Measurements from ENCODE around the gene ACSBG1.

Gene ACSBG1

DNA sequence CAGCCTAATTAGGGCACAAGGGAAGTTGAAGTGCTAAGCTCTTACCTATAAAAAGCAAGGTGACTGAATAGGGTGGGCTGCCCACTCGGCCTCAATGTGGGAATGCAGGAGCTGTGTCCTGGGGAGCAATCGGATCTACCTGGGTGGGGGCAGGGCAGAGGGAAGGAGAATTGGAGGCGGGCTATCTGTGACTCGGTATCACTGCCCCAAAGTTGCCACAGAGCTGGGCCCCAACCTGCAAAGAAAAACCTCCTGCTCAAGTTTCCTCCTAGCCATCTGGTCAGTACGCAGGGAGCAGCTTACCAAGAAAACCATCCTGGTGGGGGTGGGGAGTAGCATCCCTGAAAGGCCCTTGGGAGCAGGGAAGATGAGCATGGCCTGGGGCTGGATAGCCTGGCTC is 113.8 kb downstream of the ACSBG1 start:
- H2AFZ ChIP-seq (ENCODE audit: low read depth, low read length, severe bottlenecking), result no peak overlapping the region
- H3K4me3 ChIP-seq (ENCODE audit: insufficient read depth, low read length, poor library complexity, severe bottlenecking), result no peak overlapping the region

More for the DNA sequence above, 113.8 kb downstream of the ACSBG1 start:
- H3K9me3 ChIP-seq (ENCODE audit: insufficient read depth, low read length), result no peaks in the 10 kb centered on the region
- H3K9ac ChIP-seq (ENCODE audit: low read length), result no peak overlapping the region
- H3K79me2 ChIP-seq (ENCODE audit: insufficient read depth, low read length), result no peaks in the 10 kb centered on the region
- no peaks in the 10 kb centered on the region for H3K36me3 ChIP-seq (ENCODE audit: low read length)
- no peak overlapping the region for H3K27ac ChIP-seq (ENCODE audit: low read depth, low read length)
- no peaks in the 10 kb centered on the region for H4K20me1 ChIP-seq (ENCODE audit: low read depth, low read length)
- no peaks in the 10 kb centered on the region for H3K27me3 ChIP-seq (ENCODE audit: low read length)
- TF ChIP-seq, protein P1, sequence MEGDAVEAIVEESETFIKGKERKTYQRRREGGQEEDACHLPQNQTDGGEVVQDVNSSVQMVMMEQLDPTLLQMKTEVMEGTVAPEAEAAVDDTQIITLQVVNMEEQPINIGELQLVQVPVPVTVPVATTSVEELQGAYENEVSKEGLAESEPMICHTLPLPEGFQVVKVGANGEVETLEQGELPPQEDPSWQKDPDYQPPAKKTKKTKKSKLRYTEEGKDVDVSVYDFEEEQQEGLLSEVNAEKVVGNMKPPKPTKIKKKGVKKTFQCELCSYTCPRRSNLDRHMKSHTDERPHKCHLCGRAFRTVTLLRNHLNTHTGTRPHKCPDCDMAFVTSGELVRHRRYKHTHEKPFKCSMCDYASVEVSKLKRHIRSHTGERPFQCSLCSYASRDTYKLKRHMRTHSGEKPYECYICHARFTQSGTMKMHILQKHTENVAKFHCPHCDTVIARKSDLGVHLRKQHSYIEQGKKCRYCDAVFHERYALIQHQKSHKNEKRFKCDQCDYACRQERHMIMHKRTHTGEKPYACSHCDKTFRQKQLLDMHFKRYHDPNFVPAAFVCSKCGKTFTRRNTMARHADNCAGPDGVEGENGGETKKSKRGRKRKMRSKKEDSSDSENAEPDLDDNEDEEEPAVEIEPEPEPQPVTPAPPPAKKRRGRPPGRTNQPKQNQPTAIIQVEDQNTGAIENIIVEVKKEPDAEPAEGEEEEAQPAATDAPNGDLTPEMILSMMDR (IDR thresholded peaks at IDR 0.05; ENCODE audit: insufficient read depth, low read length, poor library complexity, severe bottlenecking), result no peak
- TF ChIP-seq EZH2phosphoT487 (conservative IDR thresholded peaks at IDR 0.05; ENCODE audit: low read length), result no peak
- no peak overlapping the region for H3K4me2 ChIP-seq (ENCODE audit: low read depth, low read length, poor library complexity, severe bottlenecking)
- no peaks in the 10 kb centered on the region for H3F3A ChIP-seq (ENCODE audit: insufficient read depth)
- no peaks in the 10 kb centered on the region for H3K9me2 ChIP-seq (replicated peaks; ENCODE audit: insufficient read depth, low read length)

Data from SU-DHL-6 (cell line).